GM19467 (cell line): ENCODE measurements around the gene CDC42SE2.
"Not testable (repeated sequence)": the region's sequence is repeated elsewhere in the genome, so short reads cannot be mapped to it uniquely, and the experiment has no call there.

Experiments used
- ATAC-seq: cut with Tn5 transposase; IDR thresholded peaks from one replicate; pipeline ENCODE4 v1.9.1; 2021; ENCODE audit warnings: mild to moderate bottlenecking, moderate library complexity; ENCODE audit not compliant: unreplicated experiment

The CDC42SE2 gene

GRCh38 chr5:131250751-131251475, 12.9 kb upstream of the CDC42SE2 start:
- no peak for ATAC-seq

- ATAC-seq = peak; percentile 87
These were observed 11.1 kb upstream of the CDC42SE2 start for GRCh38 chr5:131252824-131253171.

- not testable (repeated sequence) for ATAC-seq
These were observed 9.8 kb upstream of the CDC42SE2 start for GRCh38 chr5:131254025-131254424.

- no peak for ATAC-seq
These were observed 9.1 kb upstream of the CDC42SE2 start for GRCh38 chr5:131254741-131255140.

GRCh38 chr5:131256507-131256823, 7.4 kb upstream of the CDC42SE2 start:
- ATAC-seq = no peak

GRCh38 chr5:131258733-131259132, 5.1 kb upstream of the CDC42SE2 start:
- ATAC-seq = no peak

GRCh38 chr5:131259326-131259725, 4.5 kb upstream of the CDC42SE2 start:
- ATAC-seq = no peak

- no peak for ATAC-seq
These were observed 3.0 kb upstream of the CDC42SE2 start for GRCh38 chr5:131260895-131261294.

GRCh38 chr5:131261483-131261882, 2.4 kb upstream of the CDC42SE2 start:
- no peak for ATAC-seq

GRCh38 chr5:131262953-131263541, 806 bp upstream of the CDC42SE2 start:
- peak; percentile 6 for ATAC-seq

GRCh38 chr5:131264451-131265099, 722 bp downstream of the CDC42SE2 start:
- no peak for ATAC-seq

- ATAC-seq = peak; percentile 26
These were observed 1.5 kb downstream of the CDC42SE2 start for GRCh38 chr5:131265311-131265803.

- ATAC-seq = no peak
These were observed 2.7 kb downstream of the CDC42SE2 start for GRCh38 chr5:131266370-131267060.

- ATAC-seq = no peak
These were observed 5.0 kb downstream of the CDC42SE2 start for GRCh38 chr5:131268758-131269370.

- ATAC-seq = no peak
These were observed 7.0 kb downstream of the CDC42SE2 start for GRCh38 chr5:131270809-131271208.

GRCh38 chr5:131271888-131272287, 8.0 kb downstream of the CDC42SE2 start:
- not testable (repeated sequence) for ATAC-seq

GRCh38 chr5:131272307-131272706, 8.5 kb downstream of the CDC42SE2 start:
- ATAC-seq = no peak

GRCh38 chr5:131272724-131273123, 8.9 kb downstream of the CDC42SE2 start:
- no peak for ATAC-seq

- no peak for ATAC-seq
These were observed 10.6 kb downstream of the CDC42SE2 start for GRCh38 chr5:131274326-131275063.

GRCh38 chr5:131276072-131276471, 12.2 kb downstream of the CDC42SE2 start:
- no peak for ATAC-seq
